ENCODE results near the gene CCDC138.

CCDC138 gene

DNA sequence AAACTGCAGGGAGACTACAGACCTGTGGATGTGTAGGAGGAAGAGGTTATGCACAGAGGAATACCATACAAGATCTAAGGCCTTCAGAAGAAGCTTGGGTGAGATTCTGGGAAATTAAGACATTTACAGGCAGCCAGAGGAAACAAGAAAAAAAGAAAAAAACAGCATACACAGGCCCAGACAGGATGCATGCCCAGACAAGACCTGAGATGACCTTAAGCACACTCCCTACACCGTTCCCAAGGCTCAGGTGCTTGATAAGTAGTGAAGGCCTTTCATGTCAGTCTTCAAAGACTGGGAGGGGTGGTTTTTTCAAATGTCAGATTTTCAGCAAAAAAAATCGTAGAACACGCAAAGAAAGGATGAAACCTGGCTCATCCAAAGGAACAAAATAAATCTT, 83.0 kb downstream of the CCDC138 start:
- Histone ChIP-seq H3K4me1 (ENCODE audit: control insufficient read depth, insufficient read depth, low read length) (no peaks in the 10 kb centered on the region), H3K9me3 (ENCODE audit: control insufficient read depth, insufficient read depth, low read length) (no peaks in the 10 kb centered on the region), H3K27me3 (ENCODE audit: control insufficient read depth, insufficient read depth, low read length) (no peaks in the 10 kb centered on the region), H3K36me3 (ENCODE audit: control insufficient read depth, insufficient read depth, low read length) (no peaks in the 10 kb centered on the region), H3K4me3 (ENCODE audit: low read depth, low read length) (no peak overlapping the region), H3K9ac (ENCODE audit: low read depth, low read length) (no peak overlapping the region)

DNA sequence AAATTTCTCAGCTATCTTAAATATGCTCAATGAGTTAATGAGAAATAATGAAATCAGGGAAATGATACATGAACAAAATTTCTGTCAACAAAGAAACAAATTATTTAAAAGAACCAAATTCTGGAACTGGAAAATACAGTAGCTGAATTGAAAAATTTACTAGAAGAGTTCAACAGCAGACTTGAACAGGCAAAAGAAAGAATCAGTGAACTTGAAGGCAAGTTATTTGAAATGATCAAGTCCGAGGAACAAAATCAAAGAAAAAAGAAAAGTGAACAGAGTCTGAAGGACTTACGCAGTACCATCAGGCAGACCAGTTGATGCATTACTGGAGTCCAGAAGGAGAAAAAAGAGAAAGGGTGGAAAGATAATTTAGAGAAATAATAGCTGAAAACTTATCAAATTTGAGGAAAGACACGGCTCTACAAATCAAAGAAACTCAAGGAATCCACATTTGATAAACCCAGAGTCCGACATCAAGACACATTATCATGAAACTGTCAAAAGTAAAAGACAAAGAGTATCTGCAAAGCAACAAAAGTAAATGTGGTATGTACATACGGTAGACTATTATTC, 83.6 kb downstream of the CCDC138 start:
- Histone ChIP-seq H3K36me3 (ENCODE audit: control insufficient read depth, insufficient read depth, low read length) (no peaks in the 10 kb centered on the region), H3K27me3 (ENCODE audit: control insufficient read depth, insufficient read depth, low read length) (no peaks in the 10 kb centered on the region), H3K4me3 (ENCODE audit: low read depth, low read length) (no peak overlapping the region), H3K9me3 (ENCODE audit: control insufficient read depth, insufficient read depth, low read length) (no peaks in the 10 kb centered on the region), H3K4me1 (ENCODE audit: control insufficient read depth, insufficient read depth, low read length) (no peaks in the 10 kb centered on the region), H3K9ac (ENCODE audit: low read depth, low read length) (no peak overlapping the region)

DNA sequence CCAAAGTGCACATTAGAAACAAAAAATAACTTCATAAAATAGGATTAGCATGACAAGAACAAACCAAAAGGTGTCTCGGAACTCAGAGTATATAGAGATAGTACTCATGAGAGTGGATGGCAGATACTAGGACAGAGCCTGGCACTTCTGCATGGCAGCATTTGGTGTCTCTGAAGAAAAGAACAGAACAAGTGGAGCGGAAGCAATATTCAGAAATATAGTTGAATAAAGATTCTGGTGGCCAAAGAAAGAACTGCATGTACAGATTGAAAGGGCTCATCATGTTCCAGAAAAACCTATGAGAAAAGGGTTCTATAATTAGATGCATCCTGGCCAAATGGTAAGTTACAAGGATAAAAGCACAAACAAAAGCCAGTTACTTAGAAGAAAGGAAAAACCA, 90.9 kb downstream of the CCDC138 start:
- H3K27me3 ChIP-seq (ENCODE audit: control insufficient read depth, insufficient read depth, low read length) = no peaks in the 10 kb centered on the region
- no peak overlapping the region for H3K9ac ChIP-seq (ENCODE audit: low read depth, low read length)
- H3K9me3 ChIP-seq (ENCODE audit: control insufficient read depth, insufficient read depth, low read length) = peaks cover 2% of the 10 kb centered on the region
- no peak overlapping the region for H3K4me3 ChIP-seq (ENCODE audit: low read depth, low read length)
- H3K36me3 ChIP-seq (ENCODE audit: control insufficient read depth, insufficient read depth, low read length) = no peaks in the 10 kb centered on the region
- H3K4me1 ChIP-seq (ENCODE audit: control insufficient read depth, insufficient read depth, low read length) = no peaks in the 10 kb centered on the region

DNA sequence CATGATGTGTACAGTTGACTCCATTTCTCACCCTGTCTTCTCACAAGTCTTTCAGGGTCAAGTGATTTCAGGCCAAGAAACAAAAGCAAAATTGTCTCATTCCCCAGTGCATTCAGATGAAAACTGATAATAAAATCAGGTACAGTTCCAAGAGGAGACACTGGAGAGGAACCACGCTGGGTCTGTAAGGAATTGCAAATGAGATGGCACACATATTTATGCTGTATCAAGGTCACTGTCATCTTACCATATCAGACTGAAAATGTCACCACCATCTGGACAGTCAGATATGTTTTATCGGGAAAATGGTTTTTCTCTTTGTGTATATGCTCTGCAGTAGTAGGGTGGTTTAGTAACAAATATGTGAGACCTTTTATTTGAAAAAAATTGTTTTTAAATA, 91.7 kb downstream of the CCDC138 start:
- peaks cover 2% of the 10 kb centered on the region for H3K9me3 ChIP-seq (ENCODE audit: control insufficient read depth, insufficient read depth, low read length)
- H3K27me3 ChIP-seq (ENCODE audit: control insufficient read depth, insufficient read depth, low read length) = no peaks in the 10 kb centered on the region
- no peak overlapping the region for H3K4me3 ChIP-seq (ENCODE audit: low read depth, low read length)
- H3K9ac ChIP-seq (ENCODE audit: low read depth, low read length) = no peak overlapping the region
- no peaks in the 10 kb centered on the region for H3K36me3 ChIP-seq (ENCODE audit: control insufficient read depth, insufficient read depth, low read length)
- H3K4me1 ChIP-seq (ENCODE audit: control insufficient read depth, insufficient read depth, low read length) = no peaks in the 10 kb centered on the region

- H3K36me3 ChIP-seq (ENCODE audit: control insufficient read depth, insufficient read depth, low read length) = no peaks in the 10 kb centered on the region
- no peaks in the 10 kb centered on the region for H3K27me3 ChIP-seq (ENCODE audit: control insufficient read depth, insufficient read depth, low read length)
- peaks cover 2% of the 10 kb centered on the region for H3K9me3 ChIP-seq (ENCODE audit: control insufficient read depth, insufficient read depth, low read length)
- no peaks in the 10 kb centered on the region for H3K4me1 ChIP-seq (ENCODE audit: control insufficient read depth, insufficient read depth, low read length)
- H3K4me3 ChIP-seq (ENCODE audit: low read depth, low read length) = no peak overlapping the region
- no peak overlapping the region for H3K9ac ChIP-seq (ENCODE audit: low read depth, low read length)
Observed at GRCh38 chr2:108884619-108885018, 98.0 kb downstream of the CCDC138 start.

DNA sequence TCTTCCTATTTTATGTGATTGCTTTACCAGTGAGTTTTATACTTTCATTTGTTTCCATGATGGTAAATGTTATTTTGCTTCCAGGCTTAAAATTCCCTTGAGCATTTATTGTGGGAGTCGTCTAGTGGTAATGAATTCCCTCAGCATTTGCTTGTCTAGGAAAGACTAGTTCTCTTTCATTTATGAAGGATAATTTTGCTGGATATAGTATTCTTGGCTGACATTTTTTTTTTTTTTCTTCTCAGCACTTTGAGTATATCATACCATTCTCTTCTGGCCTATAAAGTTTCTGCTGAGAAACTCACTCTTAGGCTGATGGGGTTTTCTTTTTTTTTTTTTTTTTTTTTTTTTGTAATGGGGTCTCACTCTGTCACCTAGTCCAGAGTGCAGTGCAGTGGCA, 103.3 kb downstream of the CCDC138 start:
- Histone ChIP-seq H3K9ac (ENCODE audit: low read depth, low read length) (no peak overlapping the region), H3K4me3 (ENCODE audit: low read depth, low read length) (no peak overlapping the region), H3K4me1 (ENCODE audit: control insufficient read depth, insufficient read depth, low read length) (no peaks in the 10 kb centered on the region)

DNA sequence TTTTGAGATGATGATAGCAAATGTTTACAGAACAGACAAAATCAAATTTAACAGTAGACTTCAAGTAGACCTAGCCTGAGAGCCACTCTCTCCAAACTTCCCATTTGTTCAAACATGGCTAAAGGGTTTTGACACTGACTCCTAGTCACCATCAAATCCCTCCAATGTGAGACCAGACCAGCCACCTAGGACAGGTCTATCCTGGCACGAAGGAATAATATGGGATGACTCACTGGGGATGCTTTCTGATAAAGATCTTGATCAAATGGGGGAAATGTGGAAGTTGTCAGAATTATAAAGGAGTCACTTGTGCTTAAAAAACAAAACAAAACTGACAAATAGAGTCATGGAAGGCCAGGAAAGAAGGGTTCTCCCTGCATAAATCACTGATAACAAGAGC, 106.7 kb downstream of the CCDC138 start:
- Histone ChIP-seq H3K9me3 (ENCODE audit: control insufficient read depth, insufficient read depth, low read length) (no peaks in the 10 kb centered on the region), H3K27me3 (ENCODE audit: control insufficient read depth, insufficient read depth, low read length) (no peaks in the 10 kb centered on the region), H3K4me1 (ENCODE audit: control insufficient read depth, insufficient read depth, low read length) (no peaks in the 10 kb centered on the region), H3K9ac (ENCODE audit: low read depth, low read length) (no peak overlapping the region), H3K36me3 (ENCODE audit: control insufficient read depth, insufficient read depth, low read length) (no peaks in the 10 kb centered on the region), H3K4me3 (ENCODE audit: low read depth, low read length) (no peak overlapping the region)

More for the DNA sequence above, 103.3 kb downstream of the CCDC138 start:
- Histone ChIP-seq H3K36me3 (ENCODE audit: control insufficient read depth, insufficient read depth, low read length) (no peaks in the 10 kb centered on the region), H3K27me3 (ENCODE audit: control insufficient read depth, insufficient read depth, low read length) (no peaks in the 10 kb centered on the region), H3K9me3 (ENCODE audit: control insufficient read depth, insufficient read depth, low read length) (no peaks in the 10 kb centered on the region)

GRCh38 chr2:108894766-108895165, 108.2 kb downstream of the CCDC138 start:
- Histone ChIP-seq H3K4me3 (ENCODE audit: low read depth, low read length) (no peak overlapping the region), H3K27me3 (ENCODE audit: control insufficient read depth, insufficient read depth, low read length) (no peaks in the 10 kb centered on the region), H3K9me3 (ENCODE audit: control insufficient read depth, insufficient read depth, low read length) (no peaks in the 10 kb centered on the region), H3K9ac (ENCODE audit: low read depth, low read length) (no peak overlapping the region), H3K4me1 (ENCODE audit: control insufficient read depth, insufficient read depth, low read length) (no peaks in the 10 kb centered on the region), H3K36me3 (ENCODE audit: control insufficient read depth, insufficient read depth, low read length) (no peaks in the 10 kb centered on the region)

DNA sequence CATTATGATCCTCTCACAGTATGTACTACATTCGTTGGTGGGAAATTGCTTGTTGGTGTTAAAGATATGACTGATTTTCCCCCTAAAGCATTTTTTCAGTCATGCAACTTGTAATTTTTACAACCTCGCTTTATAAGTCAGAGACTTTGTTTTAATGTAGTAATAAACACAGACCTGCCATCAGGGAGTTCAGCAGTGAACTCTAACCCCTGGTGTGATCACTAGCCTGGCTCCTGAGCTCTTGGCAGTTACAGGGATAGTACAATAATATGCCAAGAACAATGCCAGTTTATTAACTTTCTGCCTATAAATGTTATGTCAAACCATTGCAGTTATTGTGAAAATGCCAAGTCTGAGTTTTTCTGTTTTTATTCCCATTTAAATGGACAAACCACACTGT, 108.6 kb downstream of the CCDC138 start:
- Histone ChIP-seq H3K36me3 (ENCODE audit: control insufficient read depth, insufficient read depth, low read length) (no peaks in the 10 kb centered on the region), H3K9me3 (ENCODE audit: control insufficient read depth, insufficient read depth, low read length) (no peaks in the 10 kb centered on the region), H3K9ac (ENCODE audit: low read depth, low read length) (no peak overlapping the region), H3K4me1 (ENCODE audit: control insufficient read depth, insufficient read depth, low read length) (no peaks in the 10 kb centered on the region), H3K27me3 (ENCODE audit: control insufficient read depth, insufficient read depth, low read length) (no peaks in the 10 kb centered on the region), H3K4me3 (ENCODE audit: low read depth, low read length) (no peak overlapping the region)

DNA sequence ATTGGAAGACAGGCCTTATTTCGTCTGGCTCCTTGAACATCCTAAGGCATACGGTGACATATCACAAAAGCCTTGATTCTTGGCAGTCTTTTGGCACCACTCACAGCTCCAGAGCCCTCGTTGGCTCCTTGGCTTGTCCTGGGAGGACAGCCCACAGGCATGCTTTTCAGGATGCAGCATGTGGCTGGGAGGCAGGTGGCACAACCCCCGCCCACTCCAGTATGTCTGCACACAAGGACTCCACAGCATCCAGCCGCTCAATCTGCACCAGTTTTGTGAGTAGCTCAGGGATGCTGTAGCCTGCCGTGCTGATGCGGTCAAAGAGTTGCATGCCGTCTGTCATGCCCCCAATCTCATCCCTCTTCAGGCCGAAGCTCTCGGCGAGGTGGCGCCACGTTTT, 110.2 kb downstream of the CCDC138 start:
- H3K4me3 ChIP-seq (ENCODE audit: low read depth, low read length) = no peak overlapping the region
- no peaks in the 10 kb centered on the region for H3K27me3 ChIP-seq (ENCODE audit: control insufficient read depth, insufficient read depth, low read length)
- H3K4me1 ChIP-seq (ENCODE audit: control insufficient read depth, insufficient read depth, low read length) = no peaks in the 10 kb centered on the region
- H3K36me3 ChIP-seq (ENCODE audit: control insufficient read depth, insufficient read depth, low read length) = no peaks in the 10 kb centered on the region
- no peaks in the 10 kb centered on the region for H3K9me3 ChIP-seq (ENCODE audit: control insufficient read depth, insufficient read depth, low read length)
- no peak overlapping the region for H3K9ac ChIP-seq (ENCODE audit: low read depth, low read length)

DNA sequence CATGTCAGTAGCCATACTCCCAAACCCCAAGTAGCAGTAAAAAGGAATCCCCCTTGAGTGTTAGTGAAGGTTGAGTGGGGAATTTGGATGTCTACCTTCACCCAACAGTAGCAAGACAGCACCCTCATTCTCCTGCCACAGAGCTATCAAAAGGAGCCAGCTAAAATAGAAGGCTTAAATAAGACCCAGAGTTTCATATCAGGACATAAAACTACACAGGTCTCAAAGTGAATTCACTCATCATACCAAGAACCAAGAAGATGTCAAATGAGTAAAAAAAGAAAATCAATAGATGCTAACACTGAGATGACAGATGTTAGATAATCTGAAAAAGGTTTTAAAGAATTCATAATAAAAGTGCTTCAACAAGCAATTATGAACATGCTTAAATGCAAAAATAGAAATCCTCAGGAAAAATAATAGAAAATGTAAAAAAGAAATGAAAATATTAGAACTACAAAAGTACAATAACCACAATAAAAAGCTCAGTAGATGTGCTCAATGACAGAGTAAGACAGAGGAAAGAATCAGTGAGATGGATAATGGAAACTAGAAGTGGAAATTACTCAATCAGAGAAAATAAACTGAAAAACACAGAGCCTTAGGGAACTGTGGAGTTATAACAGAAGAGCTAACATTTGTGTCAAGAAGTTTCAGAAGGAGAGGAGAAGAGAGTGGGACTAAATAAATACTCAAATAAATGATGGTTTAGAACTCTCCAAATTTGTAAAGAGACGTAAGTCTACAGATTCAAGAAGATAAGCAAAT, 111.9 kb downstream of the CCDC138 start:
- H3K4me1 ChIP-seq (ENCODE audit: control insufficient read depth, insufficient read depth, low read length) = no peaks in the 10 kb centered on the region
- no peak overlapping the region for H3K9ac ChIP-seq (ENCODE audit: low read depth, low read length)
- H3K9me3 ChIP-seq (ENCODE audit: control insufficient read depth, insufficient read depth, low read length) = no peaks in the 10 kb centered on the region
- no peaks in the 10 kb centered on the region for H3K36me3 ChIP-seq (ENCODE audit: control insufficient read depth, insufficient read depth, low read length)
- no peaks in the 10 kb centered on the region for H3K27me3 ChIP-seq (ENCODE audit: control insufficient read depth, insufficient read depth, low read length)
- no peak overlapping the region for H3K4me3 ChIP-seq (ENCODE audit: low read depth, low read length)

GRCh38 chr2:108904680-108905079, 118.1 kb downstream of the CCDC138 start:
- no peaks in the 10 kb centered on the region for H3K27me3 ChIP-seq (ENCODE audit: control insufficient read depth, insufficient read depth, low read length)
- no peaks in the 10 kb centered on the region for H3K36me3 ChIP-seq (ENCODE audit: control insufficient read depth, insufficient read depth, low read length)
- no peak overlapping the region for H3K4me3 ChIP-seq (ENCODE audit: low read depth, low read length)
- H3K9ac ChIP-seq (ENCODE audit: low read depth, low read length) = no peak overlapping the region
- no peaks in the 10 kb centered on the region for H3K9me3 ChIP-seq (ENCODE audit: control insufficient read depth, insufficient read depth, low read length)
- no peaks in the 10 kb centered on the region for H3K4me1 ChIP-seq (ENCODE audit: control insufficient read depth, insufficient read depth, low read length)

Measured in iPS-15b (cell line).